BE2C (cell line): Measurements from ENCODE around the gene CTCFL.

Experiments used
- DNase-seq: peaks from one replicate; pipeline ENCODE4 v3.0.0-alpha.2; 2020
- H3K27me3 ChIP-seq: fragments of 250-450 bp; sonication (Bioruptor Pico); 2 replicates; pipeline ENCODE4 v1.5.1; 2020; ENCODE audit warnings: mild to moderate bottlenecking
- H3K36me3 ChIP-seq: fragments of 250-450 bp; sonication (Bioruptor Pico); 2 replicates; pipeline ENCODE4 v1.5.1; 2020; ENCODE audit warnings: mild to moderate bottlenecking
- H3K4me1 ChIP-seq: fragments of 250-450 bp; sonication (Bioruptor Pico); 2 replicates; pipeline ENCODE4 v1.5.1; 2020
- H3K4me3 ChIP-seq: 2 replicates; pipeline ENCODE4 v1.5.1; 2011; ENCODE audit warnings: low read depth, low read length
- H3K9me3 ChIP-seq: fragments of 250-450 bp; sonication (Bioruptor Pico); 2 replicates; pipeline ENCODE4 v1.5.1; 2020
- TF ChIP-seq, protein P1 (sequence below): IDR thresholded peaks from 2 replicates; pipeline ENCODE4 v1.5.1; 2012; ENCODE audit warnings: mild to moderate bottlenecking, low read depth, low read length

The CTCFL gene

DNA sequence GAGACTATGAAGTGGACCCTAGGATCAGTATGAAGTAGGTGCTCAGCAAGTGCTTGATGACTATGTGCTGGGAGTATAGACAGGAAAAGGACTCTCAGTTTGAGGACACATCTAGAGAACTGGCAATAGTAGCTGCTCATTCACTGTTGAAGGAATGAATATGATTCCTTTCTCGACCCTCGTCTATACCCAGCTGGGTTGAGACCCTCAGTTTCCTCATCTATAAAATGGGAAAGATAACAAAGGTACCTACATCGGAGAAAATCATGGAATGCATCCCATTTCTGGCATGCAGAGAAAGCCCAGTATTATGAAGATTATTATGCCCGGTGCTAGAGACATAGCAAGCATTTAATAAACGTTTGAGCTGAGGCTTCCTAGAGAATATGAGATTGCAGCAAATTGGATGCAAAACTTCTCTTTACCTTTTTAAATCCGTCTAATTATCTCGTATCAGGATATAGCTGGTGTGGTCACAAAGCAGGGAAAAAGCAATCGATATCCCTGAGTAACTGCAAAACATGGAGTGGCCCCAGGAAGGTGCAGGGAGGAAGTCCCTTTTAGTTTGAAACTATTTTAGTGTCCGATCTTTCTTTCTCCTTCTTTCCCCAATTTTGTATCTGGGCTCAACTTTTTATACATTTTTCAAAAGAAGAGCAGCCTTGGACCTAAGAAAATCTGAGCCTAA is 33.1 kb upstream of the CTCFL start:
- no peak for DNase-seq
- Histone ChIP-seq H3K9me3 (no peaks in the 10 kb centered on the region), H3K4me1 (peaks cover 3% of the 10 kb centered on the region; the same call in 1 of the 2 replicates), H3K4me3 (no peak overlapping the region), H3K36me3 (no peaks in the 10 kb centered on the region), H3K27me3 (peaks cover 49% of the 10 kb centered on the region)
- TF ChIP-seq, protein P1, sequence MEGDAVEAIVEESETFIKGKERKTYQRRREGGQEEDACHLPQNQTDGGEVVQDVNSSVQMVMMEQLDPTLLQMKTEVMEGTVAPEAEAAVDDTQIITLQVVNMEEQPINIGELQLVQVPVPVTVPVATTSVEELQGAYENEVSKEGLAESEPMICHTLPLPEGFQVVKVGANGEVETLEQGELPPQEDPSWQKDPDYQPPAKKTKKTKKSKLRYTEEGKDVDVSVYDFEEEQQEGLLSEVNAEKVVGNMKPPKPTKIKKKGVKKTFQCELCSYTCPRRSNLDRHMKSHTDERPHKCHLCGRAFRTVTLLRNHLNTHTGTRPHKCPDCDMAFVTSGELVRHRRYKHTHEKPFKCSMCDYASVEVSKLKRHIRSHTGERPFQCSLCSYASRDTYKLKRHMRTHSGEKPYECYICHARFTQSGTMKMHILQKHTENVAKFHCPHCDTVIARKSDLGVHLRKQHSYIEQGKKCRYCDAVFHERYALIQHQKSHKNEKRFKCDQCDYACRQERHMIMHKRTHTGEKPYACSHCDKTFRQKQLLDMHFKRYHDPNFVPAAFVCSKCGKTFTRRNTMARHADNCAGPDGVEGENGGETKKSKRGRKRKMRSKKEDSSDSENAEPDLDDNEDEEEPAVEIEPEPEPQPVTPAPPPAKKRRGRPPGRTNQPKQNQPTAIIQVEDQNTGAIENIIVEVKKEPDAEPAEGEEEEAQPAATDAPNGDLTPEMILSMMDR, result no peak

GRCh38 chr20:57556980-57557274 is 32.0 kb upstream of the CTCFL start:
- H3K4me1 ChIP-seq, result peaks cover 3% of the 10 kb centered on the region; the same call in 1 of the 2 replicates
- H3K4me3 ChIP-seq, result no peak overlapping the region
- no peaks in the 10 kb centered on the region for H3K9me3 ChIP-seq
- no peaks in the 10 kb centered on the region for H3K36me3 ChIP-seq
- TF ChIP-seq, protein P1, result no peak
- no peak for DNase-seq
- peaks cover 54% of the 10 kb centered on the region for H3K27me3 ChIP-seq

GRCh38 chr20:57555457-57556184 is 30.7 kb upstream of the CTCFL start:
- H3K4me3 ChIP-seq, result no peak overlapping the region
- H3K9me3 ChIP-seq, result no peaks in the 10 kb centered on the region
- peaks cover 53% of the 10 kb centered on the region for H3K27me3 ChIP-seq
- TF ChIP-seq, protein P1, result no peak
- H3K36me3 ChIP-seq, result no peaks in the 10 kb centered on the region
- H3K4me1 ChIP-seq, result no peaks in the 10 kb centered on the region; the same call in 1 of the 2 replicates
- DNase-seq, result no peak

GRCh38 chr20:57553376-57554018 is 28.6 kb upstream of the CTCFL start:
- TF ChIP-seq, protein P1, result no peak
- Histone ChIP-seq H3K9me3 (no peaks in the 10 kb centered on the region), H3K36me3 (no peaks in the 10 kb centered on the region), H3K4me3 (no peak overlapping the region), H3K4me1 (no peaks in the 10 kb centered on the region), H3K27me3 (peaks cover 43% of the 10 kb centered on the region)
- no peak for DNase-seq

DNA sequence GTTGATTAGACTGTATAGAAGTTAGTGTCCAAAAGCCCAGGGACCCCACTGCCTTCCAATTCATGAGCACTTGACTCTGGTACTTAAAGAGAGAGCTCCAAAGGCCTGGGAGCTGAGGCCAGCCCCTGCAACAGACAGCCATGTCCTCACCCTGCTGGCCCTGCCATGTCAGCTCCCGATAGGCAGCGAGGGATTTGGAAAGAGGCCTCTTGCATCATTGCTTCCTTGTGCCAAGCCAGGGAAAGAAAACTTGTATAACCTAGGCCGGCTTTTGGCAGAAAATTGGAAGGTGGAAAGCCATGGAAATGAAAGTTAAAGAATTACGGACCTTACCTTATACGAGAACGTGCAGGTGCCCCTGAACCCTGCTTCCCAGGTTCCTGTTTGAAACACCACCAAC is 27.5 kb upstream of the CTCFL start:
- DNase-seq, result no peak
- H3K27me3 ChIP-seq, result peaks cover 40% of the 10 kb centered on the region
- no peak overlapping the region for H3K4me3 ChIP-seq
- TF ChIP-seq, protein P1, result no peak
- H3K4me1 ChIP-seq, result no peaks in the 10 kb centered on the region
- H3K36me3 ChIP-seq, result no peaks in the 10 kb centered on the region
- no peaks in the 10 kb centered on the region for H3K9me3 ChIP-seq
